Ammon's horn (tissue), 1 donor: ENCODE results near the gene RHD.
"Not testable (repeated sequence)": the region's sequence is repeated elsewhere in the genome, so short reads cannot be mapped to it uniquely, and the experiment has no call there.

Experiments used
- DNase-seq: peaks from one replicate; pipeline ENCODE4 v3.0.0-alpha.2; 2016; ENCODE audit warnings: low spot score

The RHD gene

DNA sequence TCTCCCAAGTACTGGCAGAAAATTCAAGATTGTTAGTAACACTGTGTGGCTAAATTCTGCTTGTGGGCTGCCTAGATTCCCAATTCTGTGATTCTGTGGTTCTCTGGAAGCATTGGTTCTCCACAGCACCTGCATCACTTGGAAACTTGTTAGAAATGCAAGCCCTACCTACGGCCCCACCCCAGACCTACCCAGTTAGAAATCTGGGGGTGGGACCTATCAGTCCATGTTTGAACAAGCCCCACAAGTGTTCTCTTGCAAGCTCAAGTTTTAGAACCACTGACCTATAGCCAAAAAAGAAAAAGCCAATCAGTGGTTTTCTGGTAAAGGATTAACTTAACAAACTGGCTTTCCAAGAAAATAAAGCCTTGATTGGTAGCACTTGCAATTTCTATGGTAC, 35.9 kb downstream of the RHD start:
- not testable (repeated sequence) for DNase-seq

DNA sequence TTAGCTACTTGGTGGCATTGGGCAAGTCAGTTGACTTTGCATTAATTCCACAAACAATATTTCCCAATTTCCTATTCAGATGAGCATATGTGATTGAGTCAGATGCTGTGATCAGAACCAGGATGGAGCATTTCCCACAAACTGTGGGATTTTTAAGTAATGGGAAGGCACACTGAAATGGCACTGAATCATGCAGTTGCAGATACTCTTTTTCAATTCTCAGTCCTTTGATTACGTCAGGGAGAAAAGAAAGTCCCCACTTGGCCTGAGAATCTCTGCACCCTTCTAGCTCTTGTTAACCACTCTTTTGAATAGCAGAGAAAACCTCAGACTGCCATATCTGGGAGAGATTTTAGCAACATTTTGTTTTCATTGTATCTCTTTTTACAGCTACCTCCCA, 36.8 kb downstream of the RHD start:
- DNase-seq: peak; percentile 2

DNA sequence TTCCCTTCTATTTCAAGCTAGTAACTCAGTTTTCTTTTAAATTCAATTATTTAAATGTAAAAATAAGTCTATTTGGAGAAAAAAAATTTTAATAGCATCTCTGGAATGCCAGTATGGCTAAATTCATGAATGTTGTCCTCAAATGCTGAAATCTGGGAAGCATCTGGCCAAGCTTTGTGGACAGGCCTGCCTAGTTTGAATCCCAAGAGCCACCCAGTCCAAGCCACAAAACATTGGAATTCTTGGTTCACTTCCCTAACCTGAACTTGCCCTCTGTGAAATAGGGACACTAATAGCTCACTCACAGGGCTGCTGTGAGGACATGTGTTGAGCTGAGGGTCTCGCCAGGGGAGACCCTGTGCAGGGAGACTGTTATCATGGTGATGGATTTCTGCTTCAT, 37.2 kb downstream of the RHD start:
- DNase-seq: not testable (repeated sequence)

- DNase-seq: not testable (repeated sequence)
Measured at GRCh38 chr1:25312806-25313470, 40.6 kb downstream of the RHD start.

DNA sequence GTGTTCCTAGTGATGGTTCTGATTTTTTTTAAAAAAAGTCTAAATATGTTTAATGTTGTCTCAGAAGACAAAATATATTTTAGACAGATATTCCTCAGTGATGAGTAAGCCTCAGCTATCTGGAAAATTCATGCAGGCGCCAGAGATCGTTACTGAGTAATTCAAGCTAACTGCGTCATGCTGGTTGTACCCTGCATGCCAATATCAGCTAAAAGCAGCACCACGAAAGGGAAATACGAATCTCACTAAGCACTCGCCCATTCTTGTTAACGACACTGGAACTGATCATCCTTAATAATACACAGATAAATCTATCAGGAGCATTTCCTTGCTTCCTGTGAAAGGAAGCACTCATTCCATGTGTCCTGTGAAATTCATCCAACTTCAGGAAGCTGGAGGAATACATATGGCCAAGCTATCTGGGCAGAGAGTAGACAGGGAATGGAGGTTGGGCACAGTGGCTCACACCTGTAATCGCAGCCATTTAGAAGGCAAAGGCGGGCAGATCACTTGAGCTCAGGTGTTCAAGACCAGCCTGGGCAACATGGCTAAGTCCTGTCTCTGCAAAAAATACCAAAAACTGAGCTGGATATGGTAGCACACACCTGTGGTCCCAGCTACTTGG, 48.1 kb downstream of the RHD start:
- DNase-seq: peak; percentile 3

GRCh38 chr1:25322127-25322526, 49.8 kb downstream of the RHD start:
- DNase-seq: not testable (repeated sequence)

GRCh38 chr1:25324407-25324806, 52.1 kb downstream of the RHD start:
- not testable (repeated sequence) for DNase-seq

GRCh38 chr1:25327864-25328790, 55.8 kb downstream of the RHD start:
- DNase-seq: not testable (repeated sequence)

DNA sequence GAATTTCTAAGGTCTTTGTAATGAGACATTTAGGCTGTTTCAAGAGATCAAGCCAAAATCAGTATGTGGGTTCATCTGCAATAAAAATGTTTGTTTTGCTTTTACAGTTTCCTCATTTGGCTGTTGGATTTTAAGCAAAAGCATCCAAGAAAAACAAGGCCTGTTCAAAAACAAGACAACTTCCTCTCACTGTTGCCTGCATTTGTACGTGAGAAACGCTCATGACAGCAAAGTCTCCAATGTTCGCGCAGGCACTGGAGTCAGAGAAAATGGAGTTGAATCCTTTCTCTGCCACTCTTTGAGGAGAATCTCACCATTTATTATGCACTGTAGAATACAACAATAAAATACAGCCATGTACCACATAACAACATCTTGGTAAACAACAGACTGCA, 56.5 kb downstream of the RHD start:
- not testable (repeated sequence) for DNase-seq

GRCh38 chr1:25329336-25329735, 57.0 kb downstream of the RHD start:
- not testable (repeated sequence) for DNase-seq

DNA sequence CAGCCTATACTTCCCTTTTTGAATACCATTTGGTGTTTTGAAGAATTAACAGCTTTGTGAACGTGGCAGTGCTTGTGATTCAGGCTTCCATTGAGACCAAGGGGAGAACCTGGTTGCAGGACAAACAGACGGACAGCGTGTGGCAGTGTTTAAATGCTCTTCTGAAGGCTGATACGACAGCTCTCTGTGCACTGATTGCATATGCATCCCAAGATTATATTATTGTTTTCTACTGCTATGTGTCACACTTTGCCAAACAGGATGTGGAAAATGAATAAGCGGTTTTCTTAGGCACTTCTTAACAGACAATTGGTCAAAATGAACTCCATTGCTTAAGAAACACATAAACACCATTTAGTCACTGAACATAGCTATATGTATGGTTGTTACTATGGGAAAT, 57.6 kb downstream of the RHD start:
- not testable (repeated sequence) for DNase-seq

DNA sequence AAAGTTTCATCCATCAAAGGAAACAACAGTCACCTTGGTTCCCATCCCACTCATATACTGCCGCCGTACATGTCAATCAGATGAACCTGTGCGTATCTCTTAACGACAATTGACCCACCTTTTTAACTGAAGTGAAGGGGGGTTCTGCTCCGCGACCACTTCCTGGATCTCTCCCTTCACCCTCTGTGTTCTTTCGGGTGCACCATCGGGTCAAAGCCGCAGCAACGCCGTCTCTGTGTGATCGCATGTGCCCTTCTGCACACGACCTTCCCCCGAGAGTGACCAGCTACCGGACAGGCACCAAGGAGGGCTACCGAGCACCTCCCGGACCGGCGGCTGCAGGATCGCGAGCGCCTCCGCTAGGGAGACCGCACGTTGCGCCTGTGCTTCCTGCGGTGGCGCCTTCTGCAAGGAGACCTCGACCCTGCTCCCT, 64.6 kb downstream of the RHD start:
- DNase-seq: not testable (repeated sequence)

DNA sequence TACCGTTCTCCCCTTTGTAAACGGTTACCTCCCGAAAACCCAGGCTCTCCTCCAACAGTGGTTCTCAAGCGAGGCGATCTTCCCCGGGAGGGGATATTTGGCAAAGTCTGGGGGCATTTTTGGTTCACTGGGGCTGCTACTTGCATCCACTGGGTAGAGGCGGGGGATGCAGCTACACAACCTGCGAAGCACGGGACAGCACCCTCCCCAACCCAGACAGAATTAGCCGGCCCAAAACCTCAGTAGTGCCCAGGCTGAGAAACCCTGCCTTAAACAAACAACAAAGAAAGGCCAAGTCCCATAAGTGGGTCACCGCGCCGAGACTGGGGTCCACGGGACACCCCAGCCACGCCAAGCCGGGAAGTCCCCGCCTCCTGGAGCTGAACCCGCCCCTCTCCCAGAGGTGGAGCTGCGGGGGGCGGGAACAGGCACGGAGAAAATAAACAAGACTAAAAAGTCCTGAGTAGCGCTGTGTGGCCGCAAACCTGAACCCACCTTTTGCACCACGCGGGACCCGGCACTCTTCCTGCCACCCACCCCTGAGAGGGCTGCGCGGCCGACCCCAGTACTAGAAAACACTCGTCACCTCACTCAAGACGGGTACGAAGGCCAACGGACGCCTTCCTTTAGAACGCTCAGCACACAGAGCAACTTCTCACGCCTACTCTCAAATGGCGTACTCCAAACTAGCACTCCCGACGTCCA, 65.3 kb downstream of the RHD start:
- not testable (repeated sequence) for DNase-seq

- DNase-seq: peak; percentile 87
Measured at GRCh38 chr1:25338188-25338981, 66.1 kb downstream of the RHD start, which contains the start of gene TMEM50A. Gene TMEM50A, plus strand, starts transcription at chr1:25338334. Its CDS starts 2,153 bp downstream, at chr1:25340487.

- no peak for DNase-seq
Measured at GRCh38 chr1:25338986-25339385, 66.7 kb downstream of the RHD start.

DNA sequence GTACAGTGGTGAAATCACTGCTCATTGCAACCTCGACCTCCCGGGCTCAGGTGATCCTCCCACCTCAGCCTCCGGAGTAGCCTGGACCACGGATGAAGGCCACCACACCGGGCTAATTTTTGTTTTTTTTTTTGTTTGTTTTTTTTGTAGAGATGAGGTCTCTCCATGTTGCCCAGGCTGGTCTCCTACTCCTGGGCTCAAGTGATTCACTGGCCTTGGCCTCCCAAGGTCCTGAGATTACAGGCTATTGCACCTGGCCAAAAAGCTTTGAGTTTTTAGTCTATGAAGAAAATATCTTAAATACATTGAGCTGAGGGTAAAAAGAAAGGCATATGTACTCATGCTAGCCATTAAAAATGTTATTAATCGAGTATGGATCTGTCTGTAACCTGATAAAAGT, 69.4 kb downstream of the RHD start:
- DNase-seq: no peak

GRCh38 chr1:25342846-25343245, 70.5 kb downstream of the RHD start:
- DNase-seq: no peak

DNA sequence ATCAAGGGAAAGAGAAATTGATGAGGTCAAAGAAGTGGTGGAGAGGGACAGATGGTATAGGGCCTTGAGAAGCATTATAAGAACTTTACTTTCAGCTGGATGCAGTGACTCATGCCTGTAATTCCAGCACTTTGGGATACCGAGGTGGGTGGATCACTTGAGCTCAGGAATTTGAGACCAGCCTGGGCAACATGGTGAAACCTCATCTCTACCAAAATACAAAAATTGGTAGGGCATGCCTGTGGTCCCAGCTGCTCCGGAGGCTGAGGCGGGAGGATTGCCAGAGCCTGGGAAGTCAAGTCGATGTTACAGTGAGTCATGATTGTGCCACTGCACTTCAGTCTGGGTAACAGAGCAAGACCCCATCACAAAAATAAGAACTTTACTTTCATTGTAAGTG, 71.6 kb downstream of the RHD start:
- peak; percentile 35 for DNase-seq

DNA sequence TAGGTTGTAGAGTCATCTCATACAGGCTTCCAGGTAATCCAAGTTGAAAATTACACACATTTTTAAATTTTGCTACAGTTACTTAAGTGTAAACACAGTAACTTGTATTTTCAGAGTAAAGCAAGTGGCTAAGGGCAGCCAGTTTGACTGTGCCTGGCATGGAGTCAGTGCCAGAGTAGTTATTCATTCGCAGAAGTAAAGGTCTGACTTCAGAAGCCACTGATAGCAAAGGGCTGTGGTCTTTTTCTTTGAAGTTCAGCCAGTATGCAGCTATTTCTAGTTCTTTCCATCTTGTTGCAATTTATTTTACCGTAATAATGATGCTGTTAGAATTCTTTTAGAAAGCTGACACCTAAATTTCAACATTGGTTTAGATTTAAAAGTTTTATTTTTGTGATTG, 75.2 kb downstream of the RHD start:
- no peak for DNase-seq

DNA sequence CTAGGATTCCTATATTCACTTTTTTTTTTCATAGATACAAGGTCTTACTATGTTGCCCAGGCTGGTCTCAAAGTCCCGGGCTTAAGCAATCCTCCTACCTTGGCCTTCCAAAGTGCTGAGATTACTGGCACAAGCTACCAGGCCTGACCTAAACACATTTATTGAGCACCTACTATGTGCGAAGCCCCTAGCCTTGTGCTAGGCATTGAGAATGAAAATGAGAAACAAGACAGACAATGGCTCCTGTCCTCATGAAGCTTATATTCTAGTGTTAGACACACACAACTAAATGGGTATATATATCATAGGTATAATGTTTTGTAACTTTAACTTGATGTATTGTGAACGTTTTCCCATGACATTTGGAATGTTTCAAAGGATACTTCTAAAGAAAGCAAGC, 77.3 kb downstream of the RHD start:
- no peak for DNase-seq

GRCh38 chr1:25355841-25356395, 83.6 kb downstream of the RHD start:
- no peak for DNase-seq
